Thymus (tissue), 2 donors: ENCODE results near the gene IL4. TPM values are rescaled to one million over a fixed set of nuclear protein-coding genes. Genes with fewer than 3 reads are reported as not detected.

ENCODE experiments used
- polyA plus RNA-seq: library from polyadenylated mRNA; stranded (reverse); fragments of 200-250 nt; gene quantifications from one replicate; pipeline ENCODE4 v1.2.3, GENCODE V29; 2013
- total RNA-seq: library from RNA; stranded (reverse); fragments of 120-200 nt; gene quantifications from one replicate; pipeline ENCODE4 v1.2.4, GENCODE V29; 2013
- donor health status: healthy.

IL4 gene
- total and polyA plus RNA-seq, 2 donors, result 0.59 to 4.5 TPM

Other genes starting within 250 kb of the IL4 start
- gene IRF1, start 183.2 kb upstream of the IL4 start, total RNA-seq, result 34.7 TPM
- 47.7 TPM for gene IRF1, start 183.2 kb upstream of the IL4 start, polyA plus RNA-seq
- gene IL5, start 130.5 kb upstream of the IL4 start, total RNA-seq, result not detected
- gene IL5, start 130.5 kb upstream of the IL4 start, polyA plus RNA-seq, result 0.43 TPM
- gene RAD50, start 117.0 kb upstream of the IL4 start, total RNA-seq, result 17.6 TPM
- 8.9 TPM for gene RAD50, start 117.0 kb upstream of the IL4 start, polyA plus RNA-seq
- gene IL13, start 15.8 kb upstream of the IL4 start, total RNA-seq, result 0.42 TPM
- 1.0 TPM for gene IL13, start 15.8 kb upstream of the IL4 start, polyA plus RNA-seq
- 9.9 TPM for gene KIF3A, start 63.6 kb downstream of the IL4 start, total RNA-seq
- gene KIF3A, start 63.6 kb downstream of the IL4 start, polyA plus RNA-seq, result 6.6 TPM
- gene CCNI2, start 73.4 kb downstream of the IL4 start, total RNA-seq, result 8.1 TPM
- gene CCNI2, start 73.4 kb downstream of the IL4 start, polyA plus RNA-seq, result 2.5 TPM
- 17.8 TPM for gene SEPTIN8, start 103.2 kb downstream of the IL4 start, total RNA-seq
- 13.8 TPM for gene SEPTIN8, start 103.2 kb downstream of the IL4 start, polyA plus RNA-seq
- gene SOWAHA, start 139.3 kb downstream of the IL4 start, total RNA-seq, result 1.0 TPM
- 4.3 TPM for gene SOWAHA, start 139.3 kb downstream of the IL4 start, polyA plus RNA-seq
- 0.90 TPM for gene SHROOM1, start 156.7 kb downstream of the IL4 start, total RNA-seq
- 6.2 TPM for gene SHROOM1, start 156.7 kb downstream of the IL4 start, polyA plus RNA-seq
- 0.47 TPM for gene GDF9, start 192.5 kb downstream of the IL4 start, total RNA-seq
- 2.5 TPM for gene GDF9, start 192.5 kb downstream of the IL4 start, polyA plus RNA-seq
- 399 TPM for gene UQCRQ, start 192.7 kb downstream of the IL4 start, total RNA-seq
- 232 TPM for gene UQCRQ, start 192.7 kb downstream of the IL4 start, polyA plus RNA-seq
- 1.5 TPM for gene LEAP2, start 199.7 kb downstream of the IL4 start, total RNA-seq
- gene LEAP2, start 199.7 kb downstream of the IL4 start, polyA plus RNA-seq, result 4.4 TPM